Fibroblast of the aortic adventitia (primary cell): ENCODE results near the gene RPS6KA5. TPM values are rescaled to one million over a fixed set of nuclear protein-coding genes. Genes with fewer than 3 reads are reported as not detected.
A peak's percentile ranks its signal among the peaks of the same experiment; 100 is the strongest.

Source experiments
- DNase-seq: peaks from one replicate; pipeline ENCODE4 v3.0.0-alpha.2; 2010; ENCODE audit warnings: low read depth
- H3K4me3 ChIP-seq: 2 replicates; pipeline ENCODE4 v1.5.1; 2011; ENCODE audit warnings: low read depth, mild to moderate bottlenecking, control low read depth, low read length, moderate library complexity
- total RNA-seq: library from RNA; depleted of rRNA; stranded (reverse); fragments of >200 nt; gene quantifications from 2 replicates; pipeline ENCODE4 v1.2.3, GENCODE V29; 2012; ENCODE audit warnings: low replicate concordance
- TF ChIP-seq, protein P1 (sequence below): IDR thresholded peaks from 2 replicates; pipeline ENCODE4 v1.5.1; 2011; ENCODE audit warnings: mild to moderate bottlenecking, low read length, control low read depth, inconsistent platforms; ENCODE audit not compliant: insufficient read depth

Gene RPS6KA5
- total RNA-seq, 1 donor, result 5.0 TPM

GRCh38 chr14:91032248-91032647 is 28.2 kb downstream of the RPS6KA5 start:
- H3K4me3 ChIP-seq, result no peak overlapping the region
- TF ChIP-seq, protein P1, sequence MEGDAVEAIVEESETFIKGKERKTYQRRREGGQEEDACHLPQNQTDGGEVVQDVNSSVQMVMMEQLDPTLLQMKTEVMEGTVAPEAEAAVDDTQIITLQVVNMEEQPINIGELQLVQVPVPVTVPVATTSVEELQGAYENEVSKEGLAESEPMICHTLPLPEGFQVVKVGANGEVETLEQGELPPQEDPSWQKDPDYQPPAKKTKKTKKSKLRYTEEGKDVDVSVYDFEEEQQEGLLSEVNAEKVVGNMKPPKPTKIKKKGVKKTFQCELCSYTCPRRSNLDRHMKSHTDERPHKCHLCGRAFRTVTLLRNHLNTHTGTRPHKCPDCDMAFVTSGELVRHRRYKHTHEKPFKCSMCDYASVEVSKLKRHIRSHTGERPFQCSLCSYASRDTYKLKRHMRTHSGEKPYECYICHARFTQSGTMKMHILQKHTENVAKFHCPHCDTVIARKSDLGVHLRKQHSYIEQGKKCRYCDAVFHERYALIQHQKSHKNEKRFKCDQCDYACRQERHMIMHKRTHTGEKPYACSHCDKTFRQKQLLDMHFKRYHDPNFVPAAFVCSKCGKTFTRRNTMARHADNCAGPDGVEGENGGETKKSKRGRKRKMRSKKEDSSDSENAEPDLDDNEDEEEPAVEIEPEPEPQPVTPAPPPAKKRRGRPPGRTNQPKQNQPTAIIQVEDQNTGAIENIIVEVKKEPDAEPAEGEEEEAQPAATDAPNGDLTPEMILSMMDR, result no peak
- peak; percentile 19 for DNase-seq

DNA sequence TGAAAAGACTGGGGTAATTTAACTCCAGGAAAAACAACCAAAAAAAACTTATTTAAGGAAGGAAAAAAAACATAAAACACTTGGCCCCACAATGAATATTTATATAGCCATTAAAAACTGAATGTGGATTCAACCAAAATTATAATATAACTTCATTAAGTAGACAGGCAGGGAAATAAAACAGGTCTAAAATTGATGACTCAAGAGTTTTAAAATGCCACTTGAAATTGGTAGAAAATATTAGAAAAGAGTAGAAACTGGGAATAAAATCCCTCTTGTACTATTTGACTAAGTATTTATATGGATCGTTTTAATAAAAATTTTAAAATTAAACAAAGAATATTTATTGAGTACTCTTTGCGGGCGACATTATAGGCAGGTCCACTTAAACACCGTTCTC is 28.8 kb downstream of the RPS6KA5 start:
- no peak overlapping the region for H3K4me3 ChIP-seq
- TF ChIP-seq, protein P1, result no peak
- no peak for DNase-seq

DNA sequence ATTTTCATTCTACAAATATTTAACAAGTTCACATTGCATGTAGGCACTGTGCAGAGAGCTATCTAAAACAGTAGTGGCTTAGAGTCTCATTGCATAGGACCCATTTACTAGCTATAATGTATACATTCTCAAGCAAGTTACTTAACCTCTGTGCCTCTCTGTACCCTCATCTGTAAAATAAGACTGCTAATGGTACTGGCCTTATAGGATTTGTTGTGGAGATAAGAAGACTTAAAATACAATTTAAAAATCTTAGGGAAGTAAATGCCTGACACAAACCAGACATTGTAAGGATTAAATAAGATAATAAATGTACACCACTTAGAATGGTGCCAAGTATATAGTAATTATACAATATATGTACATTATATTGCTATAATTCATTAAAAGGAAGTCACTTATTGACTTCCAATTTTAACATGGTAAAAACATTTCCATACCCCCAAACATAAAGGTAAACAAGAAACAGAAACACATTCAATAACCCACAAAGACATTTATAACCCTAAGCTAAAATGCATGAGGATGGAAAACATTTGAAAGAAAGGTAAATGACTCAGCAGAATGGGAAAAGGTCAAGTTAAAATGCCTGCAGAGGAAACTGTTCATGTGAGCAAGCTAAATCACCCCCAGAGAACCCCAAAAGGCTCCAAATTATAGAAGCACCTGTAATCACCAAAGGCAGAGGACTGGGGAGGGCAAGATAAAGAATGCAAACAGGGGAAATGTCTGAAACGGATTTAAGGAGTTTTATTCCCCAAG is 30.8 kb downstream of the RPS6KA5 start:
- no peak overlapping the region for H3K4me3 ChIP-seq
- TF ChIP-seq, protein P1, result no peak
- no peak for DNase-seq

DNA sequence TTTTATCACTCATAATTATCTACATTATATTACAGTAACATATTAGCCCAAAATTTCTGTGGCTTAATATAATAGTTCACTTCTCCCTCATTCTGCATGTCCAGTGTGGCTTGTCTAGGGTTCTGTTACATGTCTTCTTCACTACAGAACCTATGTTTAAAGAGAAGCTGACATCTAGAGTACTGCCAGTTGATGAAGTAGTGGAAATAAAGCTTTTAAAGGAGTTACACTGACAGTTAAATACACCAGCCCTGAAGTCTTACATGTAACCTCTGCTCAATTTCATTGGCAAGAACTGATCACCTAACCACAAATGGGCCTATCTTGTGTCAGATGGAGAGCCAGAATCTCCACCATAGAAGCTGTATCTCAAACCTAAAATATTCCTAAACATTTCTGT is 32.9 kb downstream of the RPS6KA5 start:
- TF ChIP-seq, protein P1, result no peak
- DNase-seq, result peak; percentile 24
- no peak overlapping the region for H3K4me3 ChIP-seq

DNA sequence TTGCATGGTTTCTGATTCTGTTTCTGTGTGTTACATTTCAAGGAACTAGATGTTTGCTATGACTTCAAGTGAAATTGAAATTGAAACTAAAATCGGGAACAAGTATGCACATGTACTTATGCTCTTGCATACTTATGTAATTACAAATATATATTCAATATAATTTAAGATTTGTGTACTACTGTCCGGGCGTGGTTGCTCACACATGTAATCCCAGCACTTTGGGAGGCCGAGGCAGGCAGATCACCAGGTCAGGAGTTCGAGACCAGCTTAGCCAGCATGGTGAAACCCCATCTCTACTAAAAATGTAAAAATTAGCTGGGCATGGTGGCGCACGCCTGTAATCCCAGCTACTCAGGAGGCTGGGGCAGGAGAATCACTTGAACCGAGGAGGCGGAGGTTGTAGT is 37.8 kb downstream of the RPS6KA5 start:
- peak overlapping the region; percentile 47 for H3K4me3 ChIP-seq
- peak; percentile 60 for DNase-seq

- peak overlapping the region; percentile 47 for H3K4me3 ChIP-seq
- TF ChIP-seq, protein P1, result no peak
Observed at GRCh38 chr14:91021991-91022621, 38.3 kb downstream of the RPS6KA5 start.

GRCh38 chr14:91021115-91021514 is 39.3 kb downstream of the RPS6KA5 start:
- DNase-seq, result no peak
- TF ChIP-seq, protein P1, result no peak
- no peak overlapping the region for H3K4me3 ChIP-seq

More at GRCh38 chr14:91021991-91022621, 38.3 kb downstream of the RPS6KA5 start:
- no peak for DNase-seq
